Cardiac fibroblast (primary cell): ENCODE results near the gene RNF31.

ENCODE experiments used
- DNase-seq, 2 donors: peaks; one replicate each; pipeline versions ENCODE4 v3.0.0 to v3.0.0-alpha.2; 2010; ENCODE audit warnings: low read depth in 2 of 2
- H3K4me3 ChIP-seq, 2 donors: replicated peaks in 1 of 2; 1 replicate in 1 of 2; 2 replicates in 1 of 2; pipeline ENCODE4 v1.5.1; 2011; ENCODE audit warnings: low read depth in 2 of 2, low read length in 2 of 2, mild to moderate bottlenecking in 2 of 2, moderate library complexity in 1 of 2
- CTCF ChIP-seq: IDR thresholded peaks from one replicate; pipeline ENCODE4 v1.5.1; 2011; ENCODE audit warnings: low read depth, mild to moderate bottlenecking, low read length, inconsistent platforms

Gene RNF31

GRCh38 chr14:24160499-24160849 is 13.2 kb downstream of the RNF31 start:
- TF ChIP-seq CTCF: no peak
- no peak for DNase-seq
- H3K4me3 ChIP-seq: no peak overlapping the region

- DNase-seq: peak; percentile 96
- H3K4me3 ChIP-seq: peak within 1 kb of the TSS; percentile 58 to 67
- TF ChIP-seq CTCF: peak; percentile 93
Measured at GRCh38 chr14:24160850-24161804, 13.8 kb downstream of the RNF31 start, which contains the start of gene IRF9. IRF9 (plus strand) TSS chr14:24161265; CDS start chr14:24162145, 880 bp downstream.

GRCh38 chr14:24162093-24162492 is 14.8 kb downstream of the RNF31 start:
- no peak for TF ChIP-seq CTCF
- peak; percentile 33 to 46 for DNase-seq
- peak overlapping the region; percentile 58 to 67 for H3K4me3 ChIP-seq

GRCh38 chr14:24164518-24164991 is 17.3 kb downstream of the RNF31 start:
- no peak overlapping the region for H3K4me3 ChIP-seq
- no peak for DNase-seq
- no peak for TF ChIP-seq CTCF

DNA sequence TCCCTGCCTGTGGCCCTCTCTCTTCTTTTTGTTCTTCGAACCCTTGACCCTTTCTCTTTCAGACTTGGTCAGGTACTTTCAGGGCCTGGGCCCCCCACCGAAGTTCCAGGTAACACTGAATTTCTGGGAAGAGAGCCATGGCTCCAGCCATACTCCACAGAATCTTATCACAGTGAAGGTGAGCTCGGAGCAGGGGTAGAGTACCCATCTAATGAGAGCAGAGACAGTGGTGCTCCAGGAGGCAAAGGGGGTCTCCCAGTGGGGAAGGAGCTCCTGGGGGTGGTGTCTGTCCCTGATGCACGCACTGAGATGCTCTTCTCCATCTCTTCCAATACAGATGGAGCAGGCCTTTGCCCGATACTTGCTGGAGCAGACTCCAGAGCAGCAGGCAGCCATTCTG is 18.5 kb downstream of the RNF31 start:
- no peak for DNase-seq
- H3K4me3 ChIP-seq: no peak overlapping the region
- TF ChIP-seq CTCF: no peak

DNA sequence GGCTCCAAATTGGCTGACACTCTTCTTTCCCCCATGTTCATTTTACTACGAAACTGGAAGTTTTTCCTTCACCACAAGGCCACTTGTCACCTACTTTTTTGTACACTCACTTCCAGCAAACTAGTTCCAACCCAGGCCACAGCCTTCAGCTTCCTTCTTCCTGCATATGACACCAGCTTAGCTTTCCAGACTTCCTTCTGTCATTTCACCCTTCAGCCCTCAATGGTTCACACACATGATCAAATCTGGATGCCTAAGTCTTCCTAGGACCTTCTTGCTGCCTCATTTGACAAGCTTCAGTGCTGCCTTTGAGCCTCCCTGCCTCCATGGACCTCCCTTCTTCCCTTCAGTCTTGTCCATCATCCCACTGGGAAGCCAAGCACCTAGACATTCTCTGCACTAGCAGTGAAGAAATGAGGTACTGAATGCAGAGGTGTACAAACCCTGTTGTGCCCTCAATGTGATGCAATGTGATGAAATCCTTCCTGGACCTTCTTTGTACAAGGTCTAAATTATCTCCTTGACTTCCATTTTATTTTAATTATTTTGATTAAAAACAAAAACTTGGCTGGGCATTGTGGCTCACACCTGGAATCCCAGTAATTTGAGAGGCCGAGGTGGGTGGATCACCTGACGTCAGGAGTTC is 20.3 kb downstream of the RNF31 start:
- H3K4me3 ChIP-seq: no peak overlapping the region
- TF ChIP-seq CTCF: no peak
- no peak for DNase-seq
